Calu3 (cell line): ENCODE results near the gene A4GALT. TPM values are rescaled to one million over a fixed set of nuclear protein-coding genes. Genes with fewer than 3 reads are reported as not detected.
A peak's percentile ranks its signal among the peaks of the same experiment; 100 is the strongest.

Source experiments
- BruUV-seq: library from RNA; stranded (reverse); fragments of 400-500 nt; replicated peaks from 2 replicates; lab custom pipeline; 2021; lab: Mats Ljungman, UMichigan
- CTCF ChIA-PET: fragments of 300-600 bp; sonication (Branson Sonifier 250); formaldehyde crosslinking; loops from one replicate; lab custom pipeline; 2022; ENCODE audit warnings: antibody characterized with exemption; lab: Charles Lee
- DNase-seq: peaks from one replicate; pipeline ENCODE4 v3.0.0; 2022
- H3K27ac Mint-ChIP-seq: one replicate; pipeline ENCODE4 v1.8.0; 2022; ENCODE audit warnings: mixed read lengths; ENCODE audit not compliant: unreplicated experiment
- H3K27me3 Mint-ChIP-seq: one replicate; pipeline ENCODE4 v1.8.0; 2022; ENCODE audit warnings: mixed read lengths; ENCODE audit not compliant: unreplicated experiment
- H3K36me3 Mint-ChIP-seq: one replicate; pipeline ENCODE4 v1.8.0; 2022; ENCODE audit warnings: mild to moderate bottlenecking, moderate library complexity, mixed read lengths; ENCODE audit not compliant: insufficient read depth, unreplicated experiment
- H3K4me1 Mint-ChIP-seq: one replicate; pipeline ENCODE4 v1.8.0; 2022; ENCODE audit warnings: mild to moderate bottlenecking, low read depth, mixed read lengths; ENCODE audit not compliant: unreplicated experiment
- H3K4me3 Mint-ChIP-seq: one replicate; pipeline ENCODE4 v1.8.0; 2022; ENCODE audit warnings: mild to moderate bottlenecking, low read depth, moderate library complexity, mixed read lengths; ENCODE audit not compliant: unreplicated experiment
- H3K9me3 Mint-ChIP-seq: one replicate; pipeline ENCODE4 v1.8.0; 2022; ENCODE audit warnings: low read depth, mixed read lengths; ENCODE audit not compliant: unreplicated experiment
- CTCF ChIP-seq: fragments of 200-600 bp; IDR thresholded peaks from one replicate; pipeline ENCODE4 v1.8.0; 2022; ENCODE audit warnings: antibody characterized with exemption; ENCODE audit not compliant: unreplicated experiment
- intact Hi-C: fragments of 100-400 bp; cut with micrococcal nuclease; formaldehyde crosslinking; loops from one replicate; pipeline ENCODE4 v1.10.0; 2022; ENCODE audit not compliant: unreplicated experiment
- total RNA-seq: library from RNA; stranded (reverse); gene quantifications from 2 replicates; pipeline ENCODE4 v1.2.3, GENCODE V29; 2022

The A4GALT gene
- total RNA-seq, 1 experiment from 2014 or later = 10.5 TPM

DNA sequence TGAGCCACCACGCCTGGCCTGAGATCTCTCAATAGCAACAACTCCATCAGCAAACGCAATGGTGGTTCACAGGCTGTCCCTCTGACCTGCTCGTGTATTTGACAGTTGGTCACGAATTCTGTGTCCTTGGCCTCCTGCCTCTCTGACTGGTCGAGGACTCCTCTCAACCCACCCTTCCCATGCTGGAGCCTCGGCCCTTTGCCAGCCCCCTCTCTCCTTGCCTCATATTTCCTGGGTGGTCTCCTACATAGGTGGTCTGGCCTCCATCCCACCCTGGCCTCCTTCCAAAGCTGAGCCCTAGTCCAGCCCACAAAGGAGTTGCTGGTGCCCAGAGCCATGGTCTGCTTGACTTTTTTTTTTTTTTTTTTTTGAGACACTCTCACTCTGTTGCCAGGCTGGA lies 11.4 kb upstream of the A4GALT start:
- intact Hi-C loops = no loop called here
- no TSS peak for BruUV-seq
- peaks cover 5% of the 10 kb centered on the region for H3K36me3 Mint-ChIP-seq
- no peak overlapping the region for H3K4me3 Mint-ChIP-seq
- no peak overlapping the region for H3K27ac Mint-ChIP-seq
- peaks cover 8% of the 10 kb centered on the region for H3K27me3 Mint-ChIP-seq
- no peak for TF ChIP-seq CTCF
- H3K4me1 Mint-ChIP-seq = peaks cover 9% of the 10 kb centered on the region
- CTCF ChIA-PET = no interaction called here
- no peak for DNase-seq
- no peaks in the 10 kb centered on the region for H3K9me3 Mint-ChIP-seq

GRCh38 chr22:42726811-42727210 lies 6.1 kb upstream of the A4GALT start:
- no peaks in the 10 kb centered on the region for H3K9me3 Mint-ChIP-seq
- DNase-seq = peak; percentile 45
- H3K4me3 Mint-ChIP-seq = no peak overlapping the region
- no peak for TF ChIP-seq CTCF
- intact Hi-C loops = no loop called here
- no TSS peak for BruUV-seq
- peaks cover 5% of the 10 kb centered on the region for H3K27me3 Mint-ChIP-seq
- no peak overlapping the region for H3K27ac Mint-ChIP-seq
- H3K36me3 Mint-ChIP-seq = peaks cover 5% of the 10 kb centered on the region
- CTCF ChIA-PET = interaction anchor here (0.6 kb wide), 2 partner anchors 40 to 762 kb away, joined by 3 read pairs; no protein-coding TSS in a partner anchor
- H3K4me1 Mint-ChIP-seq = peaks cover 30% of the 10 kb centered on the region

DNA sequence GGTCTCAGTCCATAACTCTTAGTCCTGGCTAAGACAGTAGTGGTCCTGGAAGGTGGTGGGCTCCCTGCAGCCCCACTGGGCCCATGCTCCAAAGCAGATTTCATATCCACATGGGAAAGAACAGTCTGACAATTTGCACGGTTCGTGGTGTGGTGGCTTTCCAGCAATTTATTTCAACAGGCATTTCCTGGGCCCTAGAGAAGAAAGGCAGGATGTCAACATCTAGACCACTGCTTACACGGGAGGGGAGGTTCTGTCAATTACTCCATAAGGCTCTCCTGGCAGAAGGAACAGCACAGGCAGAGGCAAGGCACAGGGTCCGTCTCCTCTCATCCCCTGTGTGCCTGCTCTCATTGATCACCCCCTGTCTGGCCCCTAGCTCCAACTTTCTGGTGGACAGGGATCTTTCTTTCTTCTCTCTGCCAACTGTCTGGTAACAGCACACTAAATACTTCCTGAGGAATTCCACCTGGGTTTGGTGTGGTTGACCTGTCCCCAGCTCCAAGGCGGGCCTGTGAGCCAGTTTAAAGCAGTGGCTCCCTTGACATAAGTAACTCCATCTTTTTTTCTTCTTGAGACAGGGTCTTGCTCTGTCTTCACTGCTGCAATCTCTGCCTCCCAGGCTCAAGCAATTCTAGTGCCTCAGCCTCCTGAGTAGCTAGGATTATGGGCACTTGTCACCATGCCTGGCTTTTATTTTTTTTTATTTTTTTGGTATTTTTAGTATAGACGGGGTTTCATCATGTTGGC lies 5.1 kb upstream of the A4GALT start:
- no peak for DNase-seq
- Mint-ChIP-seq H3K36me3 (peaks cover 12% of the 10 kb centered on the region), H3K27ac (no peak overlapping the region), H3K27me3 (peaks cover 15% of the 10 kb centered on the region), H3K4me1 (peaks cover 37% of the 10 kb centered on the region), H3K9me3 (no peaks in the 10 kb centered on the region), H3K4me3 (no peak overlapping the region)
- CTCF ChIA-PET = no interaction called here
- BruUV-seq = no TSS peak
- no peak for TF ChIP-seq CTCF
- intact Hi-C loops = no loop called here

- peaks cover 17% of the 10 kb centered on the region for H3K27me3 Mint-ChIP-seq
Observed at GRCh38 chr22:42724062-42724461, 3.4 kb upstream of the A4GALT start.

More at GRCh38 chr22:42724062-42724461, 3.4 kb upstream of the A4GALT start:
- CTCF ChIA-PET = interaction anchor here (0.7 kb wide), 1 partner anchor 111 kb away, joined by 4 read pairs; no protein-coding TSS in a partner anchor
- H3K4me1 Mint-ChIP-seq = peaks cover 45% of the 10 kb centered on the region
- peaks cover 23% of the 10 kb centered on the region for H3K36me3 Mint-ChIP-seq
- no peak for DNase-seq
- H3K9me3 Mint-ChIP-seq = no peaks in the 10 kb centered on the region
- TF ChIP-seq CTCF = no peak
- no peak overlapping the region for H3K27ac Mint-ChIP-seq
- BruUV-seq = no TSS peak
- intact Hi-C loops = no loop called here
- no peak overlapping the region for H3K4me3 Mint-ChIP-seq
